B cell (primary cell): ENCODE data around the gene CTDSP2. TPM values are rescaled to one million over a fixed set of nuclear protein-coding genes. Genes with fewer than 3 reads are reported as not detected.

ENCODE experiments used
- ATAC-seq: fragments of 200-7000 bp; cut with Tn5 transposase; one replicate; pipeline ENCODE4 v1.10.0; 2021; ENCODE audit warnings: low read depth, mild to moderate bottlenecking, moderate number of reproducible peaks, moderate library complexity
- CTCF ChIA-PET: fragments of 350-600 bp; sonication (Branson Sonifier 250); formaldehyde crosslinking; loops from one replicate; lab custom pipeline; 2021; ENCODE audit warnings: antibody characterized with exemption, inconsistent platforms; lab: Charles Lee
- POLR2A ChIA-PET: fragments of 350-600 bp; sonication (Branson Sonifier 250); formaldehyde crosslinking; loops from one replicate; lab custom pipeline; 2021; ENCODE audit warnings: antibody characterized with exemption; lab: Charles Lee
- DNase-seq: peaks from one replicate; pipeline ENCODE4 v3.0.0; 2013
- H2AFZ ChIP-seq: 2 replicates; pipeline ENCODE4 v1.6.1; 2012; ENCODE audit warnings: mild to moderate bottlenecking, low read depth, low read length; ENCODE audit not compliant: insufficient read depth, poor library complexity, severe bottlenecking
- H3K27ac ChIP-seq, 2 donors: 1 replicate in 1 of 2; 2 replicates in 1 of 2; pipeline ENCODE4 v1.5.1; 2012 to 2013; ENCODE audit warnings: low read length in 2 of 2, mild to moderate bottlenecking in 2 of 2, moderate library complexity in 1 of 2
- H3K27me3 ChIP-seq, 4 experiments: fragments of 200-600 bp in 1 of 4; sonication (generic) in 1 of 4; replicated peaks in 1 of 4; 1 replicate in 2 of 4; 2 replicates in 2 of 4; pipeline versions ENCODE4 v1.6.1 to v1.7.0; 2013 to 2016; ENCODE audit warnings: low read length in 3 of 4, mild to moderate bottlenecking in 2 of 4, mixed read lengths in 1 of 4, moderate library complexity in 1 of 4; ENCODE audit not compliant: insufficient read depth in 4 of 4, control insufficient read depth in 3 of 4; ENCODE audit errors: control extremely low read depth in 1 of 4
- H3K36me3 ChIP-seq, 2 experiments: replicated peaks in 1 of 2; 1 replicate in 1 of 2; 2 replicates in 1 of 2; pipeline versions ENCODE4 v1.6.1 to v1.7.1; 2013; ENCODE audit warnings: low read length in 1 of 2; ENCODE audit not compliant: insufficient read depth in 2 of 2, control insufficient read depth in 1 of 2; ENCODE audit errors: control extremely low read depth in 1 of 2, extremely low read depth in 1 of 2
- H3K4me1 ChIP-seq, 2 donors: fragments of 200-600 bp in 1 of 2; sonication (generic) in 1 of 2; 1 replicate in 1 of 2; 2 replicates in 1 of 2; pipeline versions ENCODE4 v1.5.1 to v1.6.1; 2013 to 2017; ENCODE audit warnings: low read length in 2 of 2; ENCODE audit not compliant: control insufficient read depth in 2 of 2, insufficient read depth in 2 of 2
- H3K4me2 ChIP-seq: replicated peaks from 2 replicates; pipeline ENCODE3; 2012; ENCODE audit warnings: mild to moderate bottlenecking, low read depth, low read length; ENCODE audit not compliant: poor library complexity, severe bottlenecking
- H3K4me3 ChIP-seq, 5 experiments: fragments of 200-600 bp in 1 of 5; sonication (generic) in 1 of 5; 1 replicate in 3 of 5; 2 replicates in 2 of 5; pipeline versions ENCODE4 v1.5.1 to v1.7.0; 2011 to 2016; ENCODE audit warnings: low read length in 4 of 5, mild to moderate bottlenecking in 4 of 5, low read depth in 2 of 5, control low read depth in 1 of 5, moderate library complexity in 1 of 5; ENCODE audit not compliant: insufficient read depth in 1 of 5; ENCODE audit errors: control extremely low read depth in 1 of 5, extremely low read depth in 1 of 5
- H3K79me2 ChIP-seq: fragments of 200-600 bp; sonication (generic); one replicate; pipeline ENCODE4 v1.6.0; 2016; ENCODE audit warnings: low read length; ENCODE audit not compliant: control insufficient read depth, insufficient read depth
- H3K9ac ChIP-seq: fragments of 200-600 bp; sonication (generic); 2 replicates; pipeline ENCODE4 v1.6.1; 2017; ENCODE audit warnings: mild to moderate bottlenecking, low read length, moderate library complexity
- H3K9me3 ChIP-seq, 3 donors: one replicate each; pipeline versions ENCODE4 v1.6.1 to v1.7.1; 2013; ENCODE audit warnings: low read length in 2 of 3; ENCODE audit not compliant: control insufficient read depth in 2 of 3, insufficient read depth in 1 of 3; ENCODE audit errors: control extremely low read depth in 1 of 3
- H4K20me1 ChIP-seq: 2 replicates; pipeline ENCODE4 v1.6.0; 2012; ENCODE audit warnings: mild to moderate bottlenecking, low read length; ENCODE audit not compliant: insufficient read depth, control insufficient read depth, poor library complexity, severe bottlenecking
- H3K27ac Mint-ChIP-seq: one replicate; pipeline ENCODE4 v1.8.0; 2021; ENCODE audit warnings: mixed read lengths
- H3K27me3 Mint-ChIP-seq: one replicate; pipeline ENCODE4 v1.8.0; 2021; ENCODE audit warnings: mixed read lengths
- H3K4me1 Mint-ChIP-seq: one replicate; pipeline ENCODE4 v1.8.0; 2021; ENCODE audit warnings: mixed read lengths
- H3K4me3 Mint-ChIP-seq: one replicate; pipeline ENCODE4 v1.8.0; 2021; ENCODE audit warnings: mixed read lengths
- H3K9me3 Mint-ChIP-seq: one replicate; pipeline ENCODE4 v1.8.0; 2022; ENCODE audit warnings: mixed read lengths; ENCODE audit not compliant: insufficient read depth
- EZH2 ChIP-seq: IDR thresholded peaks from 2 replicates; pipeline ENCODE4 v1.6.1; 2012; ENCODE audit warnings: borderline replicate concordance, low read depth, mild to moderate bottlenecking, moderate library complexity, low read length; ENCODE audit not compliant: insufficient read depth, poor library complexity, severe bottlenecking
- WGBS: methylation state at CpG from one replicate; pipeline ENCODE4 v1.1.5; 2013; ENCODE audit warnings: missing lambda C conversion rate; ENCODE audit not compliant: insufficient coverage; 5-methylcytosine and 5-hydroxymethylcytosine counted together
- intact Hi-C: fragments of 100-400 bp; cut with micrococcal nuclease; formaldehyde crosslinking; loops from one replicate; pipeline ENCODE4 v1.10.0; 2022
- polyA plus RNA-seq: library from polyadenylated mRNA; depleted of rRNA; stranded (reverse); fragments of >200 nt; gene quantifications from 2 replicates; pipeline ENCODE4 v1.2.3, GENCODE V29; 2012
- total RNA-seq, 2 donors: library from RNA; stranded (reverse); fragments of 120-200 nt in 1 of 2; gene quantifications; 1 replicate in 1 of 2; 2 replicates in 1 of 2; pipeline versions ENCODE4 v1.2.3 to v1.2.4, GENCODE V29; 2013 to 2022
- TF ChIP-seq, protein P1 (sequence below): fragments of 200-600 bp; IDR thresholded peaks from one replicate; pipeline ENCODE4 v1.8.0; 2022; ENCODE audit warnings: antibody characterized with exemption, mild to moderate bottlenecking

The CTDSP2 gene
- total and polyA plus RNA-seq, 2 donors (not counting 1 experiment from before 2014, with no cell fraction given), result 99.1 to 209 TPM

- peaks cover 47% of the 10 kb centered on the region for H3K4me1 Mint-ChIP-seq
- H3K4me1 ChIP-seq, result peaks cover 44 to 53% of the 10 kb centered on the region in 2 donors
- H2AFZ ChIP-seq, result peak overlapping the region; percentile 81
These were observed 298 bp downstream of the CTDSP2 start for GRCh38 chr12:57846285-57846576.

More at GRCh38 chr12:57846285-57846576, 298 bp downstream of the CTDSP2 start:
- Mint-ChIP-seq H3K27ac (peak overlapping the region; percentile 90), H3K9me3 (no peaks in the 10 kb centered on the region), H3K27me3 (peaks cover 4% of the 10 kb centered on the region), H3K4me3 (peak overlapping the region; percentile 84)
- CTCF ChIA-PET, result interaction anchor here (1.0 to 6.1 kb wide), 6 partner anchors 9 to 58 kb away, joined by 3 to 50 read pairs (median 21); no protein-coding TSS in a partner anchor
- Histone ChIP-seq H3K79me2 (peaks cover 55% of the 10 kb centered on the region), H3K27ac (peak overlapping the region; percentile 75 to 84), H4K20me1 (peaks cover 51% of the 10 kb centered on the region), H3K9me3 (peaks cover 0 to 4% (median 0%) of the 10 kb centered on the region in 3 donors), H3K9ac (peak overlapping the region; percentile 94), H3K36me3 (no peaks in the 10 kb centered on the region), H3K4me2 (peak overlapping the region; percentile 87), H3K27me3 (peaks cover 0 to 2% (median under 1%) of the 10 kb centered on the region in 4 experiments), H3K4me3 (peak overlapping the region; percentile 48 to 98 (median 93))
- peak; percentile 71 for DNase-seq
- POLR2A ChIA-PET, result interaction anchor here (0.6 to 1.7 kb wide), 6 partner anchors 9 to 1749 kb away, joined by 3 to 11 read pairs (median 4); partner anchors contain the start of gene MARCHF9
- 0% methylated on average over 25 of the region's 26 CpGs for WGBS
- intact Hi-C loops, result loop anchor here (2.0 to 5.0 kb wide), 3 partner anchors 15 to 325 kb away; partner anchors contain the start of genes DDIT3 and MARCHF9
- peak; percentile 4 for ATAC-seq
- TF ChIP-seq EZH2, result no peak
- TF ChIP-seq, protein P1, sequence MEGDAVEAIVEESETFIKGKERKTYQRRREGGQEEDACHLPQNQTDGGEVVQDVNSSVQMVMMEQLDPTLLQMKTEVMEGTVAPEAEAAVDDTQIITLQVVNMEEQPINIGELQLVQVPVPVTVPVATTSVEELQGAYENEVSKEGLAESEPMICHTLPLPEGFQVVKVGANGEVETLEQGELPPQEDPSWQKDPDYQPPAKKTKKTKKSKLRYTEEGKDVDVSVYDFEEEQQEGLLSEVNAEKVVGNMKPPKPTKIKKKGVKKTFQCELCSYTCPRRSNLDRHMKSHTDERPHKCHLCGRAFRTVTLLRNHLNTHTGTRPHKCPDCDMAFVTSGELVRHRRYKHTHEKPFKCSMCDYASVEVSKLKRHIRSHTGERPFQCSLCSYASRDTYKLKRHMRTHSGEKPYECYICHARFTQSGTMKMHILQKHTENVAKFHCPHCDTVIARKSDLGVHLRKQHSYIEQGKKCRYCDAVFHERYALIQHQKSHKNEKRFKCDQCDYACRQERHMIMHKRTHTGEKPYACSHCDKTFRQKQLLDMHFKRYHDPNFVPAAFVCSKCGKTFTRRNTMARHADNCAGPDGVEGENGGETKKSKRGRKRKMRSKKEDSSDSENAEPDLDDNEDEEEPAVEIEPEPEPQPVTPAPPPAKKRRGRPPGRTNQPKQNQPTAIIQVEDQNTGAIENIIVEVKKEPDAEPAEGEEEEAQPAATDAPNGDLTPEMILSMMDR, result no peak
